ENCODE data around the gene CERT1. TPM values are rescaled to one million over a fixed set of nuclear protein-coding genes. Genes with fewer than 3 reads are reported as not detected.
"Not testable (repeated sequence)": the region's sequence is repeated elsewhere in the genome, so short reads cannot be mapped to it uniquely, and the experiment has no call there.

Gene CERT1
- total RNA-seq, 1 donor from 2014 or later, result 24.6 TPM

GRCh38 chr5:75538211-75538610, 26.8 kb upstream of the CERT1 start:
- H3K9me3 Mint-ChIP-seq, result peaks cover 14% of the 10 kb centered on the region
- no peaks in the 10 kb centered on the region for H3K27me3 Mint-ChIP-seq (ENCODE audit: low read depth)
- H3K4me3 Mint-ChIP-seq, result no peak overlapping the region
- TF ChIP-seq CTCF (conservative IDR thresholded peaks at IDR 0.05), result no peak
- peaks cover 23% of the 10 kb centered on the region for H3K36me3 Mint-ChIP-seq (ENCODE audit: low read depth)
- no peak for DNase-seq (ENCODE audit: low read depth, low spot score)
- peaks cover 11% of the 10 kb centered on the region for H3K4me1 Mint-ChIP-seq
- no peak overlapping the region for H3K27ac Mint-ChIP-seq (ENCODE audit: unreplicated experiment)

GRCh38 chr5:75536694-75537360, 25.4 kb upstream of the CERT1 start:
- H3K9me3 Mint-ChIP-seq, result peaks cover 21% of the 10 kb centered on the region
- H3K27ac Mint-ChIP-seq (ENCODE audit: unreplicated experiment), result no peak overlapping the region
- H3K36me3 Mint-ChIP-seq (ENCODE audit: low read depth), result peaks cover 37% of the 10 kb centered on the region
- H3K4me1 Mint-ChIP-seq, result peaks cover 11% of the 10 kb centered on the region
- H3K27me3 Mint-ChIP-seq (ENCODE audit: low read depth), result no peaks in the 10 kb centered on the region
- DNase-seq (ENCODE audit: low read depth, low spot score), result no peak
- no peak overlapping the region for H3K4me3 Mint-ChIP-seq
- TF ChIP-seq CTCF (conservative IDR thresholded peaks at IDR 0.05), result no peak

GRCh38 chr5:75536147-75536546, 24.7 kb upstream of the CERT1 start:
- Mint-ChIP-seq H3K4me3 (no peak overlapping the region), H3K27me3 (ENCODE audit: low read depth) (no peaks in the 10 kb centered on the region), H3K36me3 (ENCODE audit: low read depth) (peaks cover 39% of the 10 kb centered on the region), H3K27ac (ENCODE audit: unreplicated experiment) (peak overlapping the region; percentile 60), H3K4me1 (peaks cover 11% of the 10 kb centered on the region), H3K9me3 (peaks cover 23% of the 10 kb centered on the region)
- DNase-seq (ENCODE audit: low read depth, low spot score), result no peak
- no peak for TF ChIP-seq CTCF (conservative IDR thresholded peaks at IDR 0.05)

GRCh38 chr5:75534734-75535133, 23.3 kb upstream of the CERT1 start:
- H3K4me3 Mint-ChIP-seq, result no peak overlapping the region
- no peak overlapping the region for H3K27ac Mint-ChIP-seq (ENCODE audit: unreplicated experiment)

GRCh38 chr5:75533716-75534115, 22.3 kb upstream of the CERT1 start:
- DNase-seq (ENCODE audit: low read depth, low spot score); H3K4me3 Mint-ChIP-seq; H3K27me3 Mint-ChIP-seq (ENCODE audit: low read depth); H3K27ac Mint-ChIP-seq (ENCODE audit: unreplicated experiment): not testable (repeated sequence)
- H3K4me1 Mint-ChIP-seq, result peaks cover 20% of the 10 kb centered on the region
- H3K36me3 Mint-ChIP-seq (ENCODE audit: low read depth), result peaks cover 45% of the 10 kb centered on the region
- H3K9me3 Mint-ChIP-seq, result peaks cover 27% of the 10 kb centered on the region

More at GRCh38 chr5:75534734-75535133, 23.3 kb upstream of the CERT1 start:
- DNase-seq (ENCODE audit: low read depth, low spot score), result no peak
- peaks cover 41% of the 10 kb centered on the region for H3K36me3 Mint-ChIP-seq (ENCODE audit: low read depth)
- H3K4me1 Mint-ChIP-seq, result peaks cover 13% of the 10 kb centered on the region
- peaks cover 23% of the 10 kb centered on the region for H3K9me3 Mint-ChIP-seq
- TF ChIP-seq CTCF (conservative IDR thresholded peaks at IDR 0.05), result no peak
- H3K27me3 Mint-ChIP-seq (ENCODE audit: low read depth), result no peaks in the 10 kb centered on the region

- Mint-ChIP-seq H3K9me3 (peaks cover 27% of the 10 kb centered on the region), H3K4me3 (no peak overlapping the region), H3K4me1 (peaks cover 17% of the 10 kb centered on the region), H3K27ac (ENCODE audit: unreplicated experiment) (no peak overlapping the region), H3K27me3 (ENCODE audit: low read depth) (no peaks in the 10 kb centered on the region), H3K36me3 (ENCODE audit: low read depth) (peaks cover 45% of the 10 kb centered on the region)
- TF ChIP-seq CTCF (conservative IDR thresholded peaks at IDR 0.05), result no peak
- DNase-seq (ENCODE audit: low read depth, low spot score), result no peak
These were observed 20.8 kb upstream of the CERT1 start for GRCh38 chr5:75532190-75532589.
